ENCODE data around the gene CDC5L. TPM values are rescaled to one million over a fixed set of nuclear protein-coding genes. Genes with fewer than 3 reads are reported as not detected.

The CDC5L gene
- polyA plus RNA-seq, 3 donors: 4.9 to 10.2 (median 7.4) TPM

DNA sequence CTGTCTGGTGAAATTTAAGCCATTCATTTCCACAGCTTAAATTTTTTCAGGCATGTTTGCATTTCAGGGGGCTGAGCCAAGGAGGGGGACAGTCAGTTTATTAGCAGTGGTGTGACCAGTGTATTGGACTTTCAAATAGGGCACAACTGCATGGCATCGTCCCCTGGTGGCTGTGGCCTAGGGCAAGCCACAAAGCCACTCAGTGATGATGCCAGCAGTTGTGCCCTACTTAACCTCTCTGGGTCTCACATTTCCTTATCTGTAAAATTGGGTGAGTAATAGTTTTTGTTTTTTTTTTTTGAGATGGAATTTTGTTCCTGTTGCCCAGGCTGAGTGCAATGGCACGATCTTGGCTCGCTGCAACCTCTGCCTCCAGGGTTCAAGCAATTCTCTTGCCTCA is 48.0 kb downstream of the CDC5L start:
- TF ChIP-seq, protein P1, sequence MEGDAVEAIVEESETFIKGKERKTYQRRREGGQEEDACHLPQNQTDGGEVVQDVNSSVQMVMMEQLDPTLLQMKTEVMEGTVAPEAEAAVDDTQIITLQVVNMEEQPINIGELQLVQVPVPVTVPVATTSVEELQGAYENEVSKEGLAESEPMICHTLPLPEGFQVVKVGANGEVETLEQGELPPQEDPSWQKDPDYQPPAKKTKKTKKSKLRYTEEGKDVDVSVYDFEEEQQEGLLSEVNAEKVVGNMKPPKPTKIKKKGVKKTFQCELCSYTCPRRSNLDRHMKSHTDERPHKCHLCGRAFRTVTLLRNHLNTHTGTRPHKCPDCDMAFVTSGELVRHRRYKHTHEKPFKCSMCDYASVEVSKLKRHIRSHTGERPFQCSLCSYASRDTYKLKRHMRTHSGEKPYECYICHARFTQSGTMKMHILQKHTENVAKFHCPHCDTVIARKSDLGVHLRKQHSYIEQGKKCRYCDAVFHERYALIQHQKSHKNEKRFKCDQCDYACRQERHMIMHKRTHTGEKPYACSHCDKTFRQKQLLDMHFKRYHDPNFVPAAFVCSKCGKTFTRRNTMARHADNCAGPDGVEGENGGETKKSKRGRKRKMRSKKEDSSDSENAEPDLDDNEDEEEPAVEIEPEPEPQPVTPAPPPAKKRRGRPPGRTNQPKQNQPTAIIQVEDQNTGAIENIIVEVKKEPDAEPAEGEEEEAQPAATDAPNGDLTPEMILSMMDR (IDR thresholded peaks at IDR 0.05): no peak
- Histone ChIP-seq H3K36me3 (replicated peaks in 1 of 2; ENCODE audit: control insufficient read depth in 1 of 2, insufficient read depth in 2 of 2, low read length in 2 of 2) (peaks cover 54 to 98% of the 10 kb centered on the region in 2 donors), H3K27ac (ENCODE audit: low read depth in 1 of 2, low read length in 2 of 2) (no peak overlapping the region), H4K20me1 (ENCODE audit: insufficient read depth, low read length) (peaks cover 64% of the 10 kb centered on the region), H3K4me2 (replicated peaks; ENCODE audit: extremely low read depth, low read length, poor library complexity, severe bottlenecking) (no peak overlapping the region), H3K27me3 (ENCODE audit: control insufficient read depth in 2 of 2, insufficient read depth in 2 of 2, low read length in 2 of 2) (no peaks in the 10 kb centered on the region), H3K4me3 (replicated peaks in 1 of 3; ENCODE audit: low read depth in 2 of 3, low read length in 3 of 3) (no peak overlapping the region), H3K9ac (ENCODE audit: insufficient read depth, low read length, poor library complexity, severe bottlenecking) (no peak overlapping the region), H2AFZ (ENCODE audit: insufficient read depth, low read depth, low read length, poor library complexity, severe bottlenecking) (no peak overlapping the region), H3K9me3 (replicated peaks in 1 of 2; ENCODE audit: control insufficient read depth in 1 of 2, insufficient read depth in 1 of 2, low read length in 2 of 2) (peaks cover 0 to under 1% of the 10 kb centered on the region in 2 donors), H3K4me1 (ENCODE audit: control insufficient read depth in 1 of 2, insufficient read depth in 2 of 2, low read length in 2 of 2) (no peaks in the 10 kb centered on the region), H3K79me2 (ENCODE audit: insufficient read depth, low read length) (peaks cover 23% of the 10 kb centered on the region)
- H3K4me1 Mint-ChIP-seq: no peaks in the 10 kb centered on the region
- H3K27ac Mint-ChIP-seq: peak overlapping the region in 1 of 7 donors; percentile 26
- H3K36me3 Mint-ChIP-seq: peaks cover 61 to 86% of the 10 kb centered on the region in 2 donors
- H3K4me3 Mint-ChIP-seq: no peak overlapping the region
- WGBS (ENCODE audit: insufficient coverage): 100% methylated on average over 3 of the region's 3 CpGs
- H3K27me3 Mint-ChIP-seq (ENCODE audit: low read depth in 3 of 3): peaks cover 0 to 2% (median 0%) of the 10 kb centered on the region in 3 donors
- intact Hi-C loops (cut with micrococcal nuclease): no loop called here
- no peak for DNase-seq
- H3K9me3 Mint-ChIP-seq: peaks cover 0 to 4% (median 0%) of the 10 kb centered on the region in 7 donors

DNA sequence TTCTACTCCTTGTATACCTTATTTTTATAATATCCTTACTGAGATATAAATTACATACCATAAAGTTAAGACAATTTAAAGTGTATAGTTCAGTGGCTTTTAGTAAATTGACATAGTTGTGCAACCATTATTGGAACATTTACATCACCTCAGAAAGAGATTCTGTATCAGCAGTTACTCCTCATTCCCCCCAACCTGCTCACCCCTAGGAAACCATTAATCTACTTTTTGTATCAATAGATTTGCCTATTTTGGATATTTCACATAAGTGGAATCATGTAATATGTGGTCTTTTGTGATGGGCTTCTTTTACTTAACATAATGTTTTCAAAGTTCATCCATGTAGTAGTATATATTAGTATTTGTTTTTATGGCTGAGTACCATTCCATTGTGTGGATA is 51.3 kb downstream of the CDC5L start:
- Histone ChIP-seq H3K4me3 (replicated peaks in 1 of 3; ENCODE audit: low read depth in 2 of 3, low read length in 3 of 3) (no peak overlapping the region), H3K27ac (ENCODE audit: low read depth in 1 of 2, low read length in 2 of 2) (no peak overlapping the region), H3K9ac (ENCODE audit: insufficient read depth, low read length, poor library complexity, severe bottlenecking) (no peak overlapping the region), H3K36me3 (replicated peaks in 1 of 2; ENCODE audit: control insufficient read depth in 1 of 2, insufficient read depth in 2 of 2, low read length in 2 of 2) (peaks cover 41 to 97% of the 10 kb centered on the region in 2 donors), H2AFZ (ENCODE audit: insufficient read depth, low read depth, low read length, poor library complexity, severe bottlenecking) (no peak overlapping the region), H4K20me1 (ENCODE audit: insufficient read depth, low read length) (peaks cover 42% of the 10 kb centered on the region), H3K4me1 (ENCODE audit: control insufficient read depth in 1 of 2, insufficient read depth in 2 of 2, low read length in 2 of 2) (no peaks in the 10 kb centered on the region), H3K79me2 (ENCODE audit: insufficient read depth, low read length) (peaks cover 36% of the 10 kb centered on the region), H3K27me3 (ENCODE audit: control insufficient read depth in 2 of 2, insufficient read depth in 2 of 2, low read length in 2 of 2) (no peaks in the 10 kb centered on the region), H3K4me2 (replicated peaks; ENCODE audit: extremely low read depth, low read length, poor library complexity, severe bottlenecking) (no peak overlapping the region), H3K9me3 (replicated peaks in 1 of 2; ENCODE audit: control insufficient read depth in 1 of 2, insufficient read depth in 1 of 2, low read length in 2 of 2) (peaks cover 9 to 23% of the 10 kb centered on the region in 2 donors)
- TF ChIP-seq, protein P1 (IDR thresholded peaks at IDR 0.05): no peak
- Mint-ChIP-seq H3K4me1 (no peaks in the 10 kb centered on the region), H3K36me3 (peaks cover 55 to 86% of the 10 kb centered on the region in 2 donors), H3K4me3 (no peak overlapping the region), H3K27me3 (ENCODE audit: low read depth in 3 of 3) (peaks cover 0 to 2% (median 2%) of the 10 kb centered on the region in 3 donors), H3K9me3 (peaks cover 17 to 28% (median 22%) of the 10 kb centered on the region in 7 donors), H3K27ac (no peak overlapping the region)
- intact Hi-C loops (cut with micrococcal nuclease): no loop called here
- no peak for DNase-seq
